ENCODE results near the gene ROBO3. TPM values are rescaled to one million over a fixed set of nuclear protein-coding genes. Genes with fewer than 3 reads are reported as not detected.

Gene ROBO3
- total RNA-seq, 1 donor from 2014 or later = 17.3 TPM

DNA sequence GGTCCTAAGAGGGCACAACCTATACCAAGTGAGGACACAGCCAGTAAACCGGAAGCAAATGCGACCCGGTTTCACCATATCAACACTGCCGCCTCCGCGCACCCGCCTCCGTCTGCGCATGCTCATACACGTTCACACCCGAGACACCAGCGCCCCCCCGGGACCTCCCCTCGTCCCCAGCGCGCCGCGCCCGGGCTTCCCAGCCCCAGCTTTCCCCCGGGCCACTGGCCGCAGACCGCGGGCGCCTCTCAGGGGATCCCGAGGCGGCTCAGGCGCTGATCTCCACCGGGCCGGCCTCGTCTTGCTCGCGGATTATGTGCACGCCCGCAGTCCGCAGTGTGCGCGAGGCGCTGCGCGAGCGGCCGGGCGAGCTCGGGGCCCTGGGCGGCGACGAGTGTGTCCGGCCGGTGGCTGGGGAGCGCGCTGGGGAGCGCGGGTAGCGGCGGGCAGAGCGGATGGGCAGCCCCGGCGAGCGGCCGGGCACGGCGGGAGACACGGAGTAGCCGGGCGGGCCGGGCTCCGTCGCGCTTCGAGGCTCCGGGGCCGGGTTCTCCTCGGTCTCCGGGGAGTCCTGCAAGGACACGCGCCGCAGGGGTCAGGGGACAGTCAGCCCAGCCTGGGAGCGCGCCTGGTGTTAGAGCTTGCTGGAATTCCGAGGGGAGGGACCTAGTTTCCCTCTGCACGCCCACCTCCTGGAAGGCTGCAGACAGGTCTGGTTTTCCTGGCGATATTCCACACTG is 55.8 kb downstream of the ROBO3 start:
- peak; percentile 77 for DNase-seq (ENCODE audit: low spot score)

DNA sequence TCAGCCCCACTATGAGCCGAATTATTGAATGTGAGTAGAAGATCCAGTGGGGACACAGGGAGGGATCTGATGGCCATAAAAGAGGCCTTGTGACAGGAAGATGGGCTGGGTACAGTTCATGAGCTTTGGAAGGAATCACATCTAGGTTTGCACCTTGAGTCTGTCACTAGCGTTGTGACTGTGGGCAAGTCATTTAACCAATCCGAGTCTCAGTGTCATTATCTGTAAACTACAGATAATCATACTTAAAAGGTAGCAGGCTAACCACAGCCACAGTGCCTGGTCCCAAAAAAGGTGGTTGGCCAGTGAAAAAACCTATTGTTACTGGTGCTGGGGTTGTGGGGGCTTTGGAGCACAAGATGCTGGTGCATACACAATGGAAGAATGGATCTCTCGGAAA is 57.6 kb downstream of the ROBO3 start:
- DNase-seq (ENCODE audit: low spot score) = no peak

DNA sequence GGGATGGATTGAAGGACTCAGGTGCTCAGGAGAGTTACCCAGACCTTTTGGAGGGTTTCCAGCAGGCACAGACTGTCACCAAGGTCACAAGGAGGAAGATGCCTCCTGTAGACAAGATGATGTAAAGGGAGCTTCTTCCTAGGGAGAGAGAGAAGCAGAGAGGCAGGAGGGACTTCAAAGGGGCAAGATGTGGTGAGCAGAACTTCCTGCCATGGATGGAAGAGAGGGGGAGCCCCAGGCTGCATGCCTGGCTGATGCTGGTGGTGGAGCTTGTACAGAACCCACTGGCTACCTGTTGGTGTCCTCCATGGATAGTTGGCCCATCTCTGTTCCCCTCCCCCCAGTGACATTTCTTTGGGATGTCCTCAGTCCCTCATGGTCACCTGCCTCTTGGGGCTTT is 58.1 kb downstream of the ROBO3 start:
- no peak for DNase-seq (ENCODE audit: low spot score)

DNA sequence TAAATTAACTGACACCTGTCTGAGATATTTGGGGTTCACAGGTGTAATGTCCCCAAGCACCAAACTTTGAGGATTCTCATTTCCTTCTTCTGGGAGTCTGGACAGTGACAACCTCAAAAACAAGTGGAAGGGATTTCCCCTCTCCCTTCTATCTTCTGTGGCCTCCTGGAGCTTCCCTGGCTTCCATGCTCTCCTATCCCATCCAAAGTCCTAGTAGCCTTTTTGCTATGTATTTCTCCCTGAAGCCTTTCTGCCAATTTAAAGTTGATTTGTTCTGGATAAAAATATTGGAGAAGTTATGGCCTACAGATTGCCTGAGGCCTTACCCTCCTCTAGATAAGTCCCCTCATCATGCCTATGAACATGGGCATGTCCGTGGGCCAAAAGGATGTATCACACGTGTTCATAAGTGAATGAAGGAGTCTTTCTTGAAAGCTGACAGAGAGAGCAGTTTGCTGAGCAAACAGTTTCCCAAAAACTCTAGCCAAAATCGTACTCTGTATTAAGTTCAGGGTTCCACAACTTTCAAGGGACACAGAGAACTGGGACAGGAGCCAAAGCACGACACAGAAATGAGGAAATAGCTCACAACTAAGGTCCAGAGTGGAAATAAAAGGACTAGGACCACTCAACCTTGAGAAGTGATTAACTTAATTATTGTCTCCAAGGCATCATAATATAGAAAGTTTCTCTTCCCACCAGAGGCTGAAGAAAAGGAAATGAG is 63.9 kb downstream of the ROBO3 start:
- DNase-seq (ENCODE audit: low spot score) = no peak

DNA sequence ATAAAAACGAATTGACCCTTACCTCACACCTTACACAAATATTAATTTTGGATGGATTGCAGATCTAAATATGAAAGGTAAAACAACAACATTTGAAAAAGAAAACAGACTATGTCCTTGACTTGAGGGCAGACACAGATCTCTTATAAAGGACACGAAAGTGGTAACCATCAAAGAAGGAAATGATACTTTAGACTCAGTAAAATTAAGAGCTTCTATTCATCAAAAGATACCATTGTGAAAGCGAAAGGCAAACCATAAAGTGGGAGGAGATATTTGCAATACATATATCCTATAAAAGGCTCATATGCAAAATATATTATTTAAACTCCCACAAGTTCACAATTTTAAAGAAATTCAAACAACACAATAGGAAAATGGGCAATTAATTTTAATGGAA is 65.6 kb downstream of the ROBO3 start:
- DNase-seq (ENCODE audit: low spot score) = no peak

Other genes starting within 250 kb of the ROBO3 start
- 24.3 TPM for gene TBRG1, start 242.6 kb upstream of the ROBO3 start, total RNA-seq (ENCODE audit: insufficient read depth, low replicate concordance)
- 8.4 TPM for gene SIAE, start 191.7 kb upstream of the ROBO3 start, total RNA-seq (ENCODE audit: insufficient read depth, low replicate concordance)
- gene SPA17, start 191.5 kb upstream of the ROBO3 start, total RNA-seq (ENCODE audit: insufficient read depth, low replicate concordance) = 8.9 TPM
- gene NRGN, start 125.5 kb upstream of the ROBO3 start, total RNA-seq (ENCODE audit: insufficient read depth, low replicate concordance) = not detected
- not detected for gene VSIG2, start 113.2 kb upstream of the ROBO3 start, total RNA-seq (ENCODE audit: insufficient read depth, low replicate concordance)
- 9.4 TPM for gene ESAM, start 103.1 kb upstream of the ROBO3 start, total RNA-seq (ENCODE audit: insufficient read depth, low replicate concordance)
- 43.8 TPM for gene MSANTD2, start 65.0 kb upstream of the ROBO3 start, total RNA-seq (ENCODE audit: insufficient read depth, low replicate concordance)
- gene ROBO4, start 32.4 kb downstream of the ROBO3 start, total RNA-seq (ENCODE audit: insufficient read depth, low replicate concordance) = 13.0 TPM
- gene HEPN1, start 53.8 kb downstream of the ROBO3 start, total RNA-seq (ENCODE audit: insufficient read depth, low replicate concordance) = not detected
- gene HEPACAM, start 70.6 kb downstream of the ROBO3 start, total RNA-seq (ENCODE audit: insufficient read depth, low replicate concordance) = 1.9 TPM
- gene CCDC15, start 88.8 kb downstream of the ROBO3 start, total RNA-seq (ENCODE audit: insufficient read depth, low replicate concordance) = 8.7 TPM
- 8.2 TPM for gene SLC37A2, start 197.9 kb downstream of the ROBO3 start, total RNA-seq (ENCODE audit: insufficient read depth, low replicate concordance)
- 48.6 TPM for gene TMEM218, start 246.2 kb downstream of the ROBO3 start, total RNA-seq (ENCODE audit: insufficient read depth, low replicate concordance)

All from umbilical cord (tissue), 2 donors.